RWPE2 (cell line): ENCODE results near the gene ETV1.

ENCODE experiments used
- ATAC-seq: fragments of 200-7000 bp; cut with Tn5 transposase; 3 replicates; pipeline ENCODE4 v1.9.1; 2021; ENCODE audit warnings: low read depth
- DNase-seq: peaks from one replicate; pipeline ENCODE4 v3.0.0-alpha.2; 2020; ENCODE audit warnings: low spot score
- H3K27ac ChIP-seq: fragments of 450-650 bp; 2 replicates; pipeline ENCODE4 v1.5.1; 2017; ENCODE audit warnings: mild to moderate bottlenecking; ENCODE audit not compliant: poor library complexity, severe bottlenecking
- H3K27me3 ChIP-seq: fragments of 250-450 bp; sonication (Bioruptor Pico); 2 replicates; pipeline ENCODE4 v1.5.1; 2021; ENCODE audit warnings: mild to moderate bottlenecking, moderate library complexity; ENCODE audit not compliant: insufficient read depth, poor library complexity, severe bottlenecking
- H3K36me3 ChIP-seq: fragments of 250-450 bp; sonication (Bioruptor Pico); 2 replicates; pipeline ENCODE4 v1.5.1; 2020; ENCODE audit warnings: low read depth, mild to moderate bottlenecking, moderate library complexity
- H3K4me1 ChIP-seq: fragments of 250-450 bp; sonication (Bioruptor Pico); 2 replicates; pipeline ENCODE4 v1.5.1; 2021; ENCODE audit warnings: mild to moderate bottlenecking, moderate library complexity; ENCODE audit not compliant: insufficient read depth, poor library complexity, severe bottlenecking
- H3K4me3 ChIP-seq: fragments of 250-450 bp; sonication (Bioruptor Pico); 2 replicates; pipeline ENCODE4 v1.5.1; 2021; ENCODE audit warnings: mild to moderate bottlenecking, moderate library complexity; ENCODE audit not compliant: severe bottlenecking
- H3K9me3 ChIP-seq: fragments of 250-450 bp; sonication (Bioruptor Pico); 2 replicates; pipeline ENCODE4 v1.5.1; 2021; ENCODE audit warnings: mild to moderate bottlenecking, moderate library complexity; ENCODE audit not compliant: severe bottlenecking
- TF ChIP-seq, protein P1 (sequence below): fragments of 450-650 bp; IDR thresholded peaks from one replicate; pipeline ENCODE4 v1.5.1; 2017; ENCODE audit warnings: mild to moderate bottlenecking, moderate library complexity; ENCODE audit not compliant: poor library complexity, severe bottlenecking

Gene ETV1

DNA sequence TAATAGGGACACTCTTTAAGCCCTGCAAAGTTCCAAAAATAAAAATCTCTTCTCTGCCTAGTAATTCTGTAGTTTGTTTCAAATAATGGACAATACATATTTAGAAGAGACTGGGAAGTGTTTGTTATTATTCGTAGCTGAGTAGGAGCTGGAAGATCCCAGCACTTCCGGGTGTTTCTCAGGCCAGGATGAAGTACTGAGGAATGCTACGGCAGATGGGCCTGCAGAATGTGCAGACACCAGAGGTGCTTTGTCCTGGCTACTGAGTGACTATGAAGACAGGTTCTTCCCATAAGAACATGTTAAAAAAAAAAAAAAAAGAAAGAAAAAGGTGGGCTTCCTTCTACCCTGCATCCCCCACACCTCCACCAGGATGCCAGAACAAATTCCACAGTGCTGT lies 36.1 kb downstream of the ETV1 start:
- Histone ChIP-seq H3K27ac (no peak overlapping the region), H3K4me1 (no peaks in the 10 kb centered on the region), H3K36me3 (no peaks in the 10 kb centered on the region), H3K4me3 (no peak overlapping the region), H3K27me3 (no peaks in the 10 kb centered on the region), H3K9me3 (no peaks in the 10 kb centered on the region)
- TF ChIP-seq, protein P1, sequence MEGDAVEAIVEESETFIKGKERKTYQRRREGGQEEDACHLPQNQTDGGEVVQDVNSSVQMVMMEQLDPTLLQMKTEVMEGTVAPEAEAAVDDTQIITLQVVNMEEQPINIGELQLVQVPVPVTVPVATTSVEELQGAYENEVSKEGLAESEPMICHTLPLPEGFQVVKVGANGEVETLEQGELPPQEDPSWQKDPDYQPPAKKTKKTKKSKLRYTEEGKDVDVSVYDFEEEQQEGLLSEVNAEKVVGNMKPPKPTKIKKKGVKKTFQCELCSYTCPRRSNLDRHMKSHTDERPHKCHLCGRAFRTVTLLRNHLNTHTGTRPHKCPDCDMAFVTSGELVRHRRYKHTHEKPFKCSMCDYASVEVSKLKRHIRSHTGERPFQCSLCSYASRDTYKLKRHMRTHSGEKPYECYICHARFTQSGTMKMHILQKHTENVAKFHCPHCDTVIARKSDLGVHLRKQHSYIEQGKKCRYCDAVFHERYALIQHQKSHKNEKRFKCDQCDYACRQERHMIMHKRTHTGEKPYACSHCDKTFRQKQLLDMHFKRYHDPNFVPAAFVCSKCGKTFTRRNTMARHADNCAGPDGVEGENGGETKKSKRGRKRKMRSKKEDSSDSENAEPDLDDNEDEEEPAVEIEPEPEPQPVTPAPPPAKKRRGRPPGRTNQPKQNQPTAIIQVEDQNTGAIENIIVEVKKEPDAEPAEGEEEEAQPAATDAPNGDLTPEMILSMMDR, result no peak
- no peak for ATAC-seq
- DNase-seq, result no peak

DNA sequence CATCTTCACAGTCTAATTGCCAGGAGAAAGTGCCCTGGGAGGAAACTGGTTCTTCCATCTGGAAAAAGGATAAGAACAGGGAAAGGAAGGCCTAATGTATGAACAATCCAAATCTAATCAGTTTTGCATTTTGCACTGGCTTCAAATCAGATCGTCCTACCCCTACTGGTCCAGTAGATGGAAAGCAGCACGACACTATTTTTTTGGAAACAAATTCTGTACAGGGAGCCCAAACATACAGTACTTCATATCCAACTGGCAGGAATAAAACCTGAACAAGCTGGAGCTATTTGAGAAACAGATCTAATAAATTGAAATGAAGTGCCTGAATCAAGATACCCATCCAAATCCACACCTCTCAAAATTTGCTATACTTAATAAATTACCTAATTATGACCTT lies 36.5 kb downstream of the ETV1 start:
- Histone ChIP-seq H3K4me3 (no peak overlapping the region), H3K4me1 (no peaks in the 10 kb centered on the region), H3K9me3 (no peaks in the 10 kb centered on the region), H3K27ac (no peak overlapping the region), H3K27me3 (no peaks in the 10 kb centered on the region), H3K36me3 (no peaks in the 10 kb centered on the region)
- ATAC-seq, result no peak
- no peak for DNase-seq
- TF ChIP-seq, protein P1, result no peak

DNA sequence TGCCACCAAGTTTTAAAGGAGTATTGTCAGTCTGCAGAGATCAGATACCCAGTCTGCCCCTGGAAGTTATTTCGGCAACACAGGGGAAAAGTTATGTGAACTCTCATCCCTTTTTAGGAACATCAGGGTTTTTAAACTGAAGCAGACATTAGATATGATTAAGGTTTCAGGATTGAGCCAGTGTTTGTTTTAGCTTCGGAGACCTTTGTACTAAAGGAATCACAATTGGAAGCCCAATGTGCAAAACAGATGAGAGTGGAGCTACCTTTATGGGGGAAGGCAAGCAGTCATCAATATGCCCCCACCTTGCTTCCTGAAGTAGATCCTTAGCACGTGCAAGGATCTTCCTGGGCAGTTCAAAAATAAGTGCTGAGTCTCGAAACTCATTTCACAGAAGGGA lies 39.5 kb downstream of the ETV1 start:
- no peak overlapping the region for H3K27ac ChIP-seq

DNA sequence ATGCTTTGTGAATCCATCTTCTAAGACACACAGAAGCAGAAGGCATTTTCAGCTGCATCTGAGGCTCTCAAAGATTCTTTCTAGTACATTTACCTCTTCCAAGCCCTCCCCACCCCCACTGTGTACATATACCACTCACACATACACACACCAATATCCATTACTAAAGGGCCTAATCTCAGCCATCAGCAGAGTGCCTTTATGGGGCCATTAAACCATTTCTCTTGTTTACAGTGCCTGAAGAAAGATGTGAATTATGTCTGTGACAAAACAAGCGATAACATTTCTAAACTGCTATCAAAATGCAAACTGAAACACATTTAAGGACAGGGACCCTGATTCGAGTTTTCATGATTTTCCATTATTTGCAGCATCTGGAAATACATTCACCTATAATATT lies 40.0 kb downstream of the ETV1 start:
- no peaks in the 10 kb centered on the region for H3K27me3 ChIP-seq
- ATAC-seq, result no peak
- no peaks in the 10 kb centered on the region for H3K9me3 ChIP-seq
- no peaks in the 10 kb centered on the region for H3K36me3 ChIP-seq
- H3K4me1 ChIP-seq, result no peaks in the 10 kb centered on the region
- TF ChIP-seq, protein P1, result no peak
- DNase-seq, result no peak
- H3K27ac ChIP-seq, result no peak overlapping the region
- H3K4me3 ChIP-seq, result no peak overlapping the region

More for the DNA sequence above, 39.5 kb downstream of the ETV1 start:
- Histone ChIP-seq H3K4me1 (no peaks in the 10 kb centered on the region), H3K27me3 (no peaks in the 10 kb centered on the region), H3K9me3 (no peaks in the 10 kb centered on the region), H3K36me3 (no peaks in the 10 kb centered on the region), H3K4me3 (no peak overlapping the region)
- TF ChIP-seq, protein P1, result no peak
- ATAC-seq (no peak), DNase-seq (no peak)

DNA sequence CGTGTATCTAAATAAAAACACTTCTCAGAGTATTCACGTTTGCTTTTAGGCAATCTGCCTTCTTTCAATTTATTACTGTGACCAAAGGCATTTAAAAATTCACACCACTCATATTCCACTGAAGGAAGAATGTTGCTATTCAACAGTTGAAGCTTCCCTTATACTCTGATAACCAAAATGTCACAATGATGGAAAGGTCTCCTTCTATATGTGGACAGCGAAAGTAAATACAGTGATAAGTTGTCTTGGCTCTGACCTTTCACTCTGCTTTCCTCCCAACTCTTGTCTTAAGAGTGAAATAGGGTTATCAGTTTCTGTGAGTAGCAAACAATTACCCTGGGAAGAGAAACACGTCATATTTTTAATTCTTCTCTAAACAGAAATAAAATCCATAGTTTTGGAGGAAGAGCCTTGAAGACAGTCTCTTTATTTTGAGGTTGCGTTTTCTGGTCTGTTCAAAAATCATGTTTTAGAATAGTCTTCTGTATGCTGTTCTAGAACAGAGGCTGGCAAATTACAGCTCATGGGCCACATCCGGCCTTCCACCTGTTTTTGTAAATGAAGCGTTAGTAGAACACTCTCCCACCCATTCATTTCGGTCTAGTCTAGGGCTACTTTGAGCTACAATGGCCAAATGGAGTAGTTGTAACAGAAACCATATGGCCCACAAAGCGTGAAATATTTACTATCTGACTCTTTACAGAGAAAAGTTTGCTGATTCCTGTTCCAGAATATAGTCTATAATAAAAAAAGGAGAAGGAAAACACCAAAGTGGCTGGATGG lies 41.3 kb downstream of the ETV1 start:
- Histone ChIP-seq H3K27ac (no peak overlapping the region), H3K4me3 (no peak overlapping the region), H3K36me3 (no peaks in the 10 kb centered on the region), H3K4me1 (no peaks in the 10 kb centered on the region), H3K27me3 (no peaks in the 10 kb centered on the region), H3K9me3 (no peaks in the 10 kb centered on the region)
- no peak for DNase-seq
- TF ChIP-seq, protein P1, result no peak
- ATAC-seq, result no peak
